SK-N-SH (cell line): ENCODE measurements around the gene HAUS1. TPM values are rescaled to one million over a fixed set of nuclear protein-coding genes. Genes with fewer than 3 reads are reported as not detected.

Experiments
- CTCF ChIA-PET: fragments of 300-600, 350-600 bp; formaldehyde crosslinking; extraction: SDS; loops from one replicate; lab custom pipeline; 2021; lab: Yijun Ruan, JAX
- POLR2A ChIA-PET: fragments of 350-600 bp; sonication (Branson Sonifier 250); formaldehyde crosslinking; extraction: SDS; loops from one replicate; lab custom pipeline; 2020; ENCODE audit warnings: antibody characterized with exemption, inconsistent platforms; lab: Yijun Ruan, JAX
- DNase-seq: peaks from one replicate; pipeline ENCODE4 v3.0.0; 2012
- H2AFZ ChIP-seq: fragments of 200-600 bp; sonication (generic); 2 replicates; pipeline ENCODE4 v1.8.1; 2016; ENCODE audit warnings: antibody characterized with exemption, mild to moderate bottlenecking, low read depth
- H3F3A ChIP-seq: fragments of 200-600 bp; sonication (generic); replicated peaks from 2 replicates; pipeline ENCODE3; 2016; ENCODE audit warnings: antibody characterized with exemption, mild to moderate bottlenecking; ENCODE audit not compliant: insufficient read depth
- H3K27ac ChIP-seq, 2 experiments: fragments of 200-500 bp in 1 of 2; fragments of 200-600 bp in 1 of 2; sonication (Bioruptor generic) in 1 of 2; sonication (generic), shearing (Covaris generic) in 1 of 2; 2 replicates each; pipeline versions ENCODE4 v1.5.1 to v1.6.1; 2014 to 2016; ENCODE audit warnings: low read depth in 2 of 2, inconsistent platforms in 1 of 2, low read length in 1 of 2, mild to moderate bottlenecking in 1 of 2, mixed read lengths in 1 of 2
- H3K27me3 ChIP-seq: fragments of 200-600 bp; sonication (generic), shearing (Covaris generic); 2 replicates; pipeline ENCODE4 v1.6.1; 2016; ENCODE audit warnings: mixed run types; ENCODE audit not compliant: insufficient read depth
- H3K36me3 ChIP-seq, 2 experiments: fragments of 200-500 bp in 1 of 2; fragments of 200-600 bp in 1 of 2; sonication (Bioruptor generic) in 1 of 2; sonication (generic) in 1 of 2; replicated peaks in 1 of 2; 2 replicates each; pipeline versions ENCODE3 to v1.5.1; 2014 to 2016; ENCODE audit warnings: low read length in 1 of 2, mild to moderate bottlenecking in 1 of 2; ENCODE audit not compliant: insufficient read depth in 2 of 2, control insufficient read depth in 1 of 2
- H3K4me1 ChIP-seq, 2 experiments: fragments of 200-500 bp in 1 of 2; fragments of 200-600 bp in 1 of 2; sonication (Bioruptor generic) in 1 of 2; sonication (generic), shearing (Covaris generic) in 1 of 2; 2 replicates each; pipeline versions ENCODE4 v1.5.1 to v1.6.1; 2014 to 2016; ENCODE audit warnings: low read depth in 1 of 2, low read length in 1 of 2, mixed run types in 1 of 2; ENCODE audit not compliant: insufficient read depth in 2 of 2, control insufficient read depth in 1 of 2
- H3K4me2 ChIP-seq: fragments of 200-600 bp; sonication (generic), shearing (Covaris generic); 2 replicates; pipeline ENCODE4 v1.6.1; 2017; ENCODE audit warnings: mixed run types
- H3K4me3 ChIP-seq, 2 experiments: fragments of 200-500 bp in 1 of 2; fragments of 200-600 bp in 1 of 2; sonication (Bioruptor generic) in 1 of 2; sonication (generic), shearing (Covaris generic) in 1 of 2; 2 replicates each; pipeline versions ENCODE4 v1.5.1 to v1.8.1; 2014 to 2016; ENCODE audit warnings: low read depth in 2 of 2, inconsistent platforms in 1 of 2, low read length in 1 of 2, mild to moderate bottlenecking in 1 of 2, mixed read lengths in 1 of 2, moderate library complexity in 1 of 2
- H3K79me2 ChIP-seq: fragments of 200-600 bp; sonication (generic); 2 replicates; pipeline ENCODE4 v1.8.1; 2017; ENCODE audit warnings: mild to moderate bottlenecking; ENCODE audit not compliant: insufficient read depth
- H3K9ac ChIP-seq: fragments of 200-600 bp; sonication (generic); 2 replicates; pipeline ENCODE4 v1.6.1; 2017; ENCODE audit warnings: mixed run types
- H3K9me2 ChIP-seq: fragments of 200-600 bp; sonication (generic); 2 replicates; pipeline ENCODE4 v1.6.1; 2017; ENCODE audit warnings: mixed run types
- H3K9me3 ChIP-seq: fragments of 200-600 bp; sonication (generic); 2 replicates; pipeline ENCODE4 v1.6.1; 2017; ENCODE audit warnings: mixed run types, mild to moderate bottlenecking, moderate library complexity
- H4K20me1 ChIP-seq: fragments of 200-600 bp; sonication (generic); 2 replicates; pipeline ENCODE4 v1.6.1; 2017; ENCODE audit warnings: mild to moderate bottlenecking, mixed run types; ENCODE audit not compliant: insufficient read depth
- ELF1 ChIP-seq: IDR thresholded peaks from 2 replicates; pipeline ENCODE4 v1.4.0; 2012
- FOSL2 ChIP-seq: IDR thresholded peaks from 2 replicates; pipeline ENCODE4 v1.4.0; 2012; ENCODE audit warnings: low read depth, mild to moderate bottlenecking, moderate library complexity, borderline replicate concordance
- FOXJ3 ChIP-seq: sonication (generic); formaldehyde crosslinking; IDR thresholded peaks from 2 replicates; pipeline ENCODE4 v1.5.1; 2020; ENCODE audit warnings: mild to moderate bottlenecking, missing genetic modification reagents
- FOXM1 ChIP-seq: IDR thresholded peaks from 2 replicates; pipeline ENCODE4 v1.4.0; 2012; ENCODE audit warnings: low read depth, mild to moderate bottlenecking
- GATA2 ChIP-seq: sonication (generic); formaldehyde crosslinking; IDR thresholded peaks from 2 replicates; pipeline ENCODE4 v1.5.0; 2020; ENCODE audit warnings: mild to moderate bottlenecking, missing genetic modification reagents
- IRF3 ChIP-seq: fragments of 150-350 bp; IDR thresholded peaks from 2 replicates; pipeline ENCODE4 v1.6.1; 2016; ENCODE audit warnings: mild to moderate bottlenecking, low read depth, low read length
- MEF2A ChIP-seq: IDR thresholded peaks from 2 replicates; pipeline ENCODE4 v1.4.0; 2012; ENCODE audit warnings: low read depth, borderline replicate concordance
- MXI1 ChIP-seq: IDR thresholded peaks from 2 replicates; pipeline ENCODE4 v1.6.1; 2012; ENCODE audit warnings: mild to moderate bottlenecking, low read depth, low read length, improper control_type of control experiment
- NFIC ChIP-seq: IDR thresholded peaks from 2 replicates; pipeline ENCODE4 v1.4.0; 2012; ENCODE audit warnings: borderline replicate concordance
- PBX3 ChIP-seq: IDR thresholded peaks from 2 replicates; pipeline ENCODE4; 2012
- RAD21 ChIP-seq: IDR thresholded peaks from 2 replicates; pipeline ENCODE4 v1.6.1; 2012; ENCODE audit warnings: mild to moderate bottlenecking, low read length
- REST ChIP-seq: IDR thresholded peaks from 2 replicates; pipeline ENCODE4 v1.6.1; 2012; ENCODE audit warnings: mild to moderate bottlenecking, low read depth, low read length, moderate library complexity
- RFX5 ChIP-seq: IDR thresholded peaks from 2 replicates; pipeline ENCODE4 v1.6.1; 2012; ENCODE audit warnings: mild to moderate bottlenecking, improper control_type of control experiment, low read length
- SIN3A ChIP-seq: IDR thresholded peaks from 2 replicates; pipeline ENCODE4 v1.6.1; 2012; ENCODE audit warnings: low read depth, mild to moderate bottlenecking, low read length, moderate library complexity, borderline replicate concordance
- TEAD4 ChIP-seq: IDR thresholded peaks from 2 replicates; pipeline ENCODE4 v1.4.0; 2012; ENCODE audit warnings: mild to moderate bottlenecking, borderline replicate concordance; ENCODE audit not compliant: insufficient read depth
- USF1 ChIP-seq: IDR thresholded peaks from 2 replicates; pipeline ENCODE4 v1.4.0; 2012; ENCODE audit warnings: low read depth, borderline replicate concordance
- USF2 ChIP-seq: fragments of 150-350 bp; IDR thresholded peaks from 2 replicates; pipeline ENCODE4 v1.6.1; 2017; ENCODE audit warnings: antibody characterized with exemption, low read length, low read depth, borderline replicate concordance
- WGBS: methylation state at CpG from one replicate; pipeline ENCODE4 v1.1.6; 2017; ENCODE audit warnings: low lambda C conversion rate; 5-methylcytosine and 5-hydroxymethylcytosine counted together
- polyA plus RNA-seq, 3 experiments: library from polyadenylated mRNA; depleted of rRNA; stranded (reverse); fragments of >200 nt; gene quantifications; 2 replicates each; pipeline ENCODE4 v1.2.3, GENCODE V29; 2012
- TF ChIP-seq, protein P1 (sequence below): fragments of 200-600 bp; sonication (generic); IDR thresholded peaks from 2 replicates; pipeline ENCODE4 v1.6.1; 2017; ENCODE audit warnings: antibody characterized with exemption, mild to moderate bottlenecking, moderate library complexity

The HAUS1 gene
- polyA plus RNA-seq, 1 of the 3 experiments (the other 2 are of a cell fraction) = 55.2 TPM

DNA sequence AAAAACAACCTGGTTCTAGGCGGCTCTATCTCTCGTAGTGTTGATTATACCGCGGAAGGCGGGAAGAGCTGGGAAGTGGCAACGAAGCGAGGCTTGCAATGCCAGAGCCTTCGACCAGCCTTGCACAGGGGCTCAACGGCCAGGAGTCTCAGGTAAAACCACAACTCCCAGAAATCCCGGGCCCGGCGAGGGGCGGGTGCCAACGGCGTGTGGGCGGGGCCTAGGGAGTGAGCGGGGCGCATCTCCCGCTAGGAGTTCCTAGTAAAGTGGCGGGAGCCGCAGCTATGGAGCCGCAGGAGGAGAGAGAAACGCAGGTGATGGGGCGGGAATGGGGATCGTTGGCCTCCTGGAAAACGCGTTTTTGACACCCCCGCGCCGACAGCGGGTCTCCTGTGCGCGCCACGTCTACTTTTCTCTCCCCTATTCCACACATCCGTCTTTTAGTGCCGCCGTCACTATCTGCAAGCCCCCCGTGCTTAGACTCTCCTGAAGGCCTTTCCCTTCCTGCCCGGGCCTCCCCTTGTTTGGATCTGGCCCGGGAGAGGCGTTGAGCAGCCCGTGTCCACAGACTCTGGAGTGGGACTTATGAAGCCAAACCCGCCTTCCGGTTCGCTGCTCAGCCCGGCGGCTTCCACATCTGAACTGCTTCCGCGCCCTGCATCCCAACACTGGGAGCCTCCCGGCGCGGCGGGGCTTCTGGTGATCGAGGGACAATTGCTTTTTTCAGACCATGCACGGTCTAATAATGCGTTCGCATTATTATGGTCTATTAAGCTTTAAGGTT is at the start of gene HAUS1 (continued):
- TF ChIP-seq RAD21 (no peak), REST (no peak), FOSL2 (no peak), GATA2 (CRISPR knock-in tag) (no peak), MEF2A (no peak), SIN3A (peak; percentile 68; the same call in 1 of the 2 replicates), PBX3 (no peak), ELF1 (peak; percentile 40; the same call in 1 of the 2 replicates)

DNA sequence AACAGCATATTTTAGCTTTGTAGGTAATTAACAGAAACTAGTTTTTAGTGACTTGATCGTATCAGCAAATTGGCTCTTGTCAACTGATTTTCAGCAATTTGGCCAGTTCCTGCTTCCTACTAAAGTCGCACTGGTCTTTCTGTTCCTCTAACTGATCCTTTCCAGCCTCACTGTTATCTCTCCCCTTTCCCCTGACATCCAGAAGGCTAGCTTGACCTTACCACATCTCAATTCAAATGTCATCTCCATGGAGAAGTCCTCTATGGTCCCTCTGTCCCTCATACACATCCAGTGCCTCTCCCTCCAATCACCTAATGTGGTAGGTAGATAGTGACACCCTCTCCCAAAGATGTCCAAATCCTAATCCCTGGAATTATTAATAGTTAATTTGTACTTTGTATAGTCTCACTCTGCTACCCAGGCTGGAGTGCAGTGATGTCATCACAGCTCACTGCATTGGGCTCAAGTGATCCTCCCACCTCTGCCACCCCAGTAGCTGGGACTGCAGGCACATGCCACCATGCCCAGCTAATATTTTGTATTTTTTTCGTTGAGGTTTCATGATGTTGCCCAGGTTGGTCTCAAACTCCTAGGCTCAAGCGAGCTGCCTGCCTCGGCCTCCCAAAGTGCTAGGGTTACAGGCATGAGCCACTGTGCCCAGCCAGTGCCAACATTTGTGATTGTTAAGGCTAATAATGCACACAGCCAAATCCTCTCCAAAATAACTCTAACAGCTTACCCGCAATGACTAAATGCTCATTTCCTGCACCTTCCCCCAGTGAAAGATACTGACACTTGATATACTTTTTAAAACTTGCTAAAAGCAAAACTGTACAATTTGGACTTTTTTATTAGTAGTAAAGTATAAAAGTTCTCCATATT is 49.0 kb upstream of the HAUS1 start:
- POLR2A ChIA-PET = no interaction called here
- DNase-seq = no peak
- TF ChIP-seq MXI1 (no peak), IRF3 (no peak), FOXM1 (no peak), FOXJ3 (no peak), FOSL2 (no peak), TEAD4 (no peak), USF2 (no peak), MEF2A (no peak), RAD21 (no peak), USF1 (no peak), RFX5 (no peak), NFIC (no peak)
- TF ChIP-seq, protein P1, sequence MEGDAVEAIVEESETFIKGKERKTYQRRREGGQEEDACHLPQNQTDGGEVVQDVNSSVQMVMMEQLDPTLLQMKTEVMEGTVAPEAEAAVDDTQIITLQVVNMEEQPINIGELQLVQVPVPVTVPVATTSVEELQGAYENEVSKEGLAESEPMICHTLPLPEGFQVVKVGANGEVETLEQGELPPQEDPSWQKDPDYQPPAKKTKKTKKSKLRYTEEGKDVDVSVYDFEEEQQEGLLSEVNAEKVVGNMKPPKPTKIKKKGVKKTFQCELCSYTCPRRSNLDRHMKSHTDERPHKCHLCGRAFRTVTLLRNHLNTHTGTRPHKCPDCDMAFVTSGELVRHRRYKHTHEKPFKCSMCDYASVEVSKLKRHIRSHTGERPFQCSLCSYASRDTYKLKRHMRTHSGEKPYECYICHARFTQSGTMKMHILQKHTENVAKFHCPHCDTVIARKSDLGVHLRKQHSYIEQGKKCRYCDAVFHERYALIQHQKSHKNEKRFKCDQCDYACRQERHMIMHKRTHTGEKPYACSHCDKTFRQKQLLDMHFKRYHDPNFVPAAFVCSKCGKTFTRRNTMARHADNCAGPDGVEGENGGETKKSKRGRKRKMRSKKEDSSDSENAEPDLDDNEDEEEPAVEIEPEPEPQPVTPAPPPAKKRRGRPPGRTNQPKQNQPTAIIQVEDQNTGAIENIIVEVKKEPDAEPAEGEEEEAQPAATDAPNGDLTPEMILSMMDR = no peak

More for the DNA sequence above, 49.0 kb upstream of the HAUS1 start:
- Histone ChIP-seq H3K9ac (no peak overlapping the region), H4K20me1 (no peaks in the 10 kb centered on the region), H2AFZ (no peak overlapping the region), H3K4me2 (no peak overlapping the region; the same call in 1 of the 2 replicates), H3K27ac (no peak overlapping the region), H3K79me2 (peaks cover 3% of the 10 kb centered on the region; the same call in 1 of the 2 replicates), H3K27me3 (no peaks in the 10 kb centered on the region), H3K9me3 (no peaks in the 10 kb centered on the region), H3F3A (peaks cover 9% of the 10 kb centered on the region), H3K4me1 (peaks cover 0 to 8% of the 10 kb centered on the region in 2 experiments; a peak in 1 of 4 replicates), H3K36me3 (no peaks in the 10 kb centered on the region), H3K9me2 (no peaks in the 10 kb centered on the region), H3K4me3 (no peak overlapping the region)
- CTCF ChIA-PET = interaction anchor here (0.9 kb wide), 1 partner anchor 18 kb away, joined by 3 read pairs; no protein-coding TSS in a partner anchor
- 76% methylated on average over 6 of the region's 6 CpGs for WGBS
